HG03196 (cell line): ENCODE measurements around the gene LINC01488.

Experiments used
- ATAC-seq: cut with Tn5 transposase; IDR thresholded peaks from one replicate; pipeline ENCODE4 v1.9.1; 2021; ENCODE audit not compliant: unreplicated experiment

LINC01488 gene

DNA sequence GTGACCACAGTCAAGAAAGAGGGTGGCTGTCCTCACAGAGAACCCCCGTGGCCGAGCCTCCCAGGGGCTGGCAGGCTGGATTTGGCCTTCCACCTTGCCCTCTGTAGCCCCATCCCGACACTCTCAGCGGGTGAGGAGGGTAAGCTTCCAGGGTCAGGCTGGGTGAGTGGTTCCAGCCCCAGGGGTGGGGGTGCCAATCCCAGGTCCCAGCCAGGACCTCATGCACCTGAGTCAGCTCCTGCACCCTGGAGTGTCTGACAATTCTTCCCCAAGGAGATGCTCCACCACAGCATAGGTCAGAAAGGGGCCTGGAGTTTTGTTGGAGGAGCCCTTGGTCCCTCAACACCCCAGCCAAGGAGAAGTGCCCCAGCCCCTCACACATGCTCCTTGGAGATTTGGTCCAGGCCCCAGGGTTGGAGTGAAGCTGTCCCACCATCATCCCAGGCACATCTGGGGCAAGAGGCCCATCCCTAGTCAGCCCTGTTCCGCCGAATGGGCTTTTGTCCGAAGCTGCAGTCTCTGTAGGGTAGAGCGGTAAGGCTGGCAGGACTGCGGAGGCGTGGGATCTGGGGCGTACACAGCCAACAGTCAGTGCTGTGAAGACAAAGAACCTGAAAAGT is 8.4 kb downstream of the LINC01488 start:
- no peak for ATAC-seq

DNA sequence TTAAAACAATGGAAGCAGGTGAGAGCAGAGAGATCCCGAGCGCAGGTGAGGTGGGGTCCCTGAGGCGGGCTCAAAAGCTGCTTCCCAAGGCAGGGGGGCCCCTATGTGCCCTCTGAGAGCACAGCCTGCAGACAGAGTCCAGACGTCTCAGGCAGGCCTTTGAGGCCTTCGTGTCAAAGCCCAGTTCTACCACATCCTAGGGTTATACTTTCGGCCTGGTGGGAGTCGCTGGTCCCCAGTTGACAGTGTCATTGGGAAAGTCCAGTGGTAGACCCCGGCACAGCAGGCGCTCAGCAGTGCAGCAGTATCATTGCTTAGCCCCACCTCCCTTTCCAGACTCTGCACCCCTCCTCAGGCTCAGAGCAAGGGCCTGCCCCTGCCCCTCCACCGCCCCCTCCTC is 9.1 kb downstream of the LINC01488 start:
- no peak for ATAC-seq

DNA sequence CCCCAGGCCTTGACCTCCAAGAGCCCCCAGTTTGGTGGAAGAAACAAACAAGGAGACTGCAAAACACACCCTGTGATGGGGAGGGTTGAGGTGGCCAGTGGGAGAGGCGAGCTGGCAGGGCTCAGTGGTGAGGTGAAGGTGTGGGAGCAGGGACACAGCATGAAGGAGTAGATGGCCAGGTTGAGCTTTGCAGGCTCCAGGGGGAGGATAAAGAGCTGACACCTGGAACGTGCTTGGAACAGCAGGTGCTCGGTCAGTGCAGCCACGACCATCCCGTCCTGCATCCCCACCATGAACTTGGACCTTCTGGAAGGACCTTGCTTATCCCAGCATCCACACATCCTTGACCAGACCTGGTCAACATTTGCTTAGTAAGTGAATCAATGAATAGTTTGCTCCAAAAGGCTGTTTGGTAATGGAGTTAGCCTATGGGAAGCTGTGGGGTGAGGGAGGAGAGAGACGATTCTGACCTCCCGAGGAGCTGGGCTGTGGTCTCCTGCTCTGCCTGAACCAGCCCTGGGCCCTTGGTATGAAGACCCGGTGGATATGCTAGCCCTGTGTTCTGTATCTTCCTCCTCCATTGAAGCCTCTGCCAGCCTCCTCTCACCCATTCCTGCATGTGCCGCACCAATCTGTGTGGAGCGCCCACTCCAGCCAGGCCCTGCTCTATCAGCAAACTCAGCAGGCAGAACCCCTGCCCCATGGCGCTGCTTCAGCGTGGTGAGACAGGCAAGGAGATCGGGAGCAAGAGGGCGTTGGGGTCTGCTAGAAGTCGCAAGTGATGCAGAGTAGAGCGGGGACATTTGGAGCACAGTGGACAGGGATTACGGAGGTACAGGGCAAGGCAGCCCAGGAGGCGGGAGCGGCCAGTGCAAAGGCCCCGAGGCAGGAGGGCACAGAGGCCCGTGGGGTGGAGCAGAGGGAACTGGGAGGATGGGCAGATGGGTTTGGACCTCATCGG is 9.9 kb downstream of the LINC01488 start:
- no peak for ATAC-seq

DNA sequence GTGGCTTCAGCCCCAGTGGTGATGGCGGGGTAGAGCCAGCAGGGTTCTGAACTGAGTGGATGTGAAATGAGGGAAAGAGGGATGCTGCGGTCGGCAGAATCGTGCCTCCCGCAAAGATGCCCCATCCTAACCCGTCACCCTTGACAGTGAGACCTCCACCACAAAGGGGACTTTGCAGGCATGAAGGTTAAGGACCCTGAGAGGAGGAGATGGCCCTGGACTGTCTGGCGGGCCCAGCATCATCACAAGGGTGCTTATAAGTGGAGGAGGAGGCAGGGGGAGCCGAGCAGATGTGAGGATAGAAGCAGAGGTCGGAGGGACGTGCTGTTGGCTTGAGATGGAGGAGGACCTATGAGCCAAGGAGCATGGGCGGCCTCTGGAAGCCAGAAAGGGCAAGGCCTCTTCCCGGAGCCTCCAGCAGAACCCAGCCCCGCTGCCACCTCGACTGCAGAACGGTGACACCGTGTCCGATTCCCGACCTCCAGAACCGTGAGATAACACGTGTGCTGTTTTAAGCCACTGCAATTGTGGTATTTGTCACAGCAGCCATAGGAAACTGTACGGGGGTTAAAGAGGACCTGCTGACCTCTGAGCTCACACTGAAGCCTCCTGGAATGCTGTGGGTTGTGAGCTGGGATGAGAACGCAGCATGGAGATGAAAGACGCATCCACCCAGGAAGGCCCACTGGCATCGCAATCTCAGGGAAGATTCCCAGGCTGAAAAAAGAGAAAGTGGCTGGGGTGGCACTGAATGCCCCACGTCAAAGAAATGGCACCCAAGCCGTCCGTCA is 10.9 kb downstream of the LINC01488 start:
- no peak for ATAC-seq

GRCh38 chr11:69493931-69494821 is 12.7 kb downstream of the LINC01488 start:
- ATAC-seq: no peak

- no peak for ATAC-seq
Measured at GRCh38 chr11:69494851-69495250, 13.4 kb downstream of the LINC01488 start.

GRCh38 chr11:69495441-69496201 is 14.2 kb downstream of the LINC01488 start:
- ATAC-seq: no peak

DNA sequence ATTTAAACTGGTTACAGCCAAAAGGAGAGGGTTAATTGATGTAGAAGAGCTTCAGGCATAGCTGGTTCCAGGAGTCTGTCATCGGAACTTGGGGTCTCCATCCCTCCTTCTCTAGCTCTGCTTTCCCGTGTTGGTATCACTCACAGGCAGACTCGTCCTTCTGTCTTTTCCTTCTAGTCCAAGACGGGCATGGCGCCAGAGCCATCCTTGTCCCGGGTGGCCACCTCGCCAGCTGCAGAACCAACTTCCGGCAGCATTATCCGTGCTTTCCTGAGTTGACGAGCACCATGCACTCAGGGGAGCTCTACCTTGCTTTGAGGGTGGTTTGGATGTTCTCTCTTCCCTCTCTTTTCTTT is 14.7 kb downstream of the LINC01488 start:
- ATAC-seq: no peak

GRCh38 chr11:69496631-69497220 is 15.3 kb downstream of the LINC01488 start:
- no peak for ATAC-seq

- no peak for ATAC-seq
Measured at GRCh38 chr11:69497221-69497787, 15.8 kb downstream of the LINC01488 start.

GRCh38 chr11:69498614-69499175 is 17.2 kb downstream of the LINC01488 start:
- no peak for ATAC-seq

DNA sequence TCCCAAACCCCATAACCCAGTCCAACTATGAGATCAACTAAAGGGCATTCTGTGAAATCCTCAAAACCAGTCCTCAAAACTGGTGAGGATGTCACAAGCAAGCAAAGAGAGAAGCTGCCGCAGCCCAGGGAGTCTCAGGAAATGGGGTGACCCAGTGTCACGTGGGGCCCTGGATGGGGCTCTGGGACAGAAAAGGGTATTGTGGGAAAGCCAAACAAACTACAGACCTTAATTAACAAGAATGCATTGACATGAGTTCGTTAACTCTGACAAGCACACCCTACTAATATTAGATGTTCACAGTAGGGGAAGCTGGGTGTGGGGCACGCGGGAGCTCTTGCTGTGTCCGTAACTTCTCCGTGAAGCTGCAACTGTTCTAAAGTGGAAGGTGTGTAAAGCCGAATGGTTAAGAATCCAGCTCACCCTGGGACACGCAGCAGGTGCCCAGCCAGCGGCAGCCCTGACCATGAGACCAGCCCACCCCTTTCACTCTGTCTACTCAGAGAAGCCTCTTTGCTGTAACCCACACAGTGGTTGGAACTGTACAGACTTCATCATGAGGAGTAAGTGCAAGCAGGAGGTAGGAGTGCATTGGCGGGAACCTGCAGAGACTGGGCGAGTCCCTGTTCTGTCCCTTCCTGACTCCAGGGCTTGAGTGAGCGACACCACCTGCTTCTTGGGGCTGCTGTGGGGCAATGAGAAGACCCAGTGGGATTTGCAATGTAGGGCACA is 17.9 kb downstream of the LINC01488 start:
- no peak for ATAC-seq

DNA sequence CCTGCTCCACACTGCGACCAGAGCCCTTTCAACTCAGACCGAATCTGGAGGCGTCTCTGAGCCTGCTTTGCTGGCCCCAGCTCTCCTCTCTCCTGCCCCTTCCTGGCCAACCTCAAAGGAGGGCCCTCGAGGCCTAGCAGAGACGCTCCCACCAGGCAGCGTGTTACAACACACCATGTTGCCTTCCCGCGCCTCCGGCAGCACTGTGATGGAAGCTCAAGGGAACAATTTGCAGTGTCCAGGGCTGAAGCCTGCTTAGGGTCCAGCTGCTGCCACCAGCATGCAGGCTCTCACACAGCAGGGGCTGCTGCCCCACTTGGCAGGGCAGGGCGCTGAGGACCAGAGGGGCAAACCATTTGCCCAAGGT is 18.4 kb downstream of the LINC01488 start:
- ATAC-seq: no peak

DNA sequence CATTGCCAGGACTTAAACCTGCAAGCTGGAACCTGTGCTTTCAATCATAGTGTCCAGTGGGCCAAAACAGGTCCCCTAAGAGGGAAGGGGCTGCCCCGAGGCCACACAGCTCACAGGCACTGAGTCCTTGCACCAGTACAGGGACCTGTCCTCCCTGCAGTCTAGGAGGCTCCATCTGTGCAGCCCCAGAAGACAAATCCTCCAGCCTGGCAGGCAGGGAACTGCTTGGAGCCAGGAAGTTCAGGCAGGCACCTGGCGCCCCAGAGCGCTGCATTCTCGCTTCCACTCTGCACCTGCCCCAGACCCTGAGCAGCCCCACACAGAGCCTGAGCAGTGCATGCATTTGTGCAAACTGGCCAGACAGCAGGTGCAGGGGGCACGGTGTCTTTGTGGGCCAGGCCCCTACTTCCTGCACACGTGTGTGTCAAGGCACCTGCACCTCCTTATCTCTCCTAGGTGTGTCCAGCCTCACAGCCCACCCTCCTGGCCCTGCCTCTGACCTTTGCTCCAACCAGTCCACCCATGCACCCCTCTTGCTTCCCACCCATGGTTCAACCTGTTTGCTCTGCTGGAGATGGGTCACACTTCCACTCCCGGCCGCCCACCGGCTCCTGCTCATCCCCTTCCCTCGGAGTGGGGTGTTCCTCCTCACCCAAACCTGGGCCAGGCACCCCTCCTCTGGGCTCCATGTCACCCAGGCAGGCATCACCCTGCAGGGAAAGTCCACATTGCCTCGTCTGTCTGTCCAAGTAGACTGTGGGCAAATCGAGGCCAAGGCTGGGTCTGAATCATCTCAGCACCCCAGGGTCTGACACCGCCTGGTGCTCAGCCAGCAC is 19.0 kb downstream of the LINC01488 start:
- no peak for ATAC-seq

- no peak for ATAC-seq
Measured at GRCh38 chr11:69501121-69501489, 19.6 kb downstream of the LINC01488 start.

DNA sequence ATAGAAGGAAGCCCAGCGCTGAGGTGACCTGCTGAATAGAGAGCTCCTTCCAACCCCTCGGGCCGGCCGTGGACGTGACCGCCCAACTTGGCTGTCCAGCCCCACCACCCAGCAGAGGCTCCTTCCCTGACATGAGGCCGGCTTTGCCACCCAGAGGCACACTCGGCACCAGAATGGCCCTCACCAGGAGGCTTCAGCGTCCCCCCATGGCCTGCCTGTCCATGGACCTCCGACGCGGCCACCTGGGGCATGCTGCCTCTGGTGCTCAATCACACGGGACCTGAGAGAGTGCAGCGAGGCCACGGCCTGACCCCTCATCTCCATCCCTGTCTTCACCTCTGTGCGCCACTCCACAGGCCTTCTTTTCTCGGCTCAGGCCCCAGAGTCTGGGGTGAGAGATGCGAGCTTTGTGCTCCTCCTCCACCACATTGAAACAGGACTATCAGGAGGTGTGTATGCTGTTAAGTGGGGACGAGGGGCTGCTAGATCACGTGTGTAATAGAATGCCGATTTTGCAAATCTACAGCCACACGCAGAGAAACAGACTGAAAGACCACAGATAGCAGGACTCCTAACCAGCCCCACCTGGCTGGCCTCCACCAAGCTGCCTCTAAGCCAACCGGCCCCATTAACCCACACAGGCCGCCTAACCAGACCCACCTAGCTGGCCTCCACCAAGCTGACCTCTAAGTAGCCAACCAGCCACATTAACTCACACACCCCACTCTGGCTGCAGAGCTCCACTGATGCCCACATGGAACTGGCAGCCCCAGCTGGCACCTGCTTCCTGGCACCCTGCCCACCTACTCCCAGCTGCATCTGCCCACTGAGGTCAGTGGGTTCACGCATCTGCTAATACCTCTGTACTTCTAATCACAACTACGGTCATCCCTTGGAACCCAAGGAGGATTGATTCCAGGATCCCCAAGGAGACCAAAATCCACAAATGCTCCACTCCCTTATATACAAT is 20.7 kb downstream of the LINC01488 start:
- no peak for ATAC-seq
